ENCODE measurements around the gene SORBS2. TPM values are rescaled to one million over a fixed set of nuclear protein-coding genes. Genes with fewer than 3 reads are reported as not detected.

SORBS2 gene
- total RNA-seq, 1 donor from 2014 or later, result 18.8 TPM

GRCh38 chr4:185549095-185549639 is 262.8 kb downstream of the SORBS2 start:
- H3K36me3 ChIP-seq (ENCODE audit: control insufficient read depth, insufficient read depth, low read length), result no peaks in the 10 kb centered on the region
- no peak for DNase-seq (ENCODE audit: low read depth)
- H3K27me3 ChIP-seq (ENCODE audit: control insufficient read depth, insufficient read depth, low read length), result no peaks in the 10 kb centered on the region
- H3K4me3 ChIP-seq (ENCODE audit: low read depth, low read length), result no peak overlapping the region
- no peak for TF ChIP-seq CTCF (IDR thresholded peaks at IDR 0.05; ENCODE audit: insufficient read depth, low read length, poor library complexity, severe bottlenecking)

GRCh38 chr4:185548587-185548986 is 263.4 kb downstream of the SORBS2 start:
- no peak for TF ChIP-seq CTCF (IDR thresholded peaks at IDR 0.05; ENCODE audit: insufficient read depth, low read length, poor library complexity, severe bottlenecking)
- no peaks in the 10 kb centered on the region for H3K36me3 ChIP-seq (ENCODE audit: control insufficient read depth, insufficient read depth, low read length)
- no peaks in the 10 kb centered on the region for H3K27me3 ChIP-seq (ENCODE audit: control insufficient read depth, insufficient read depth, low read length)
- no peak overlapping the region for H3K4me3 ChIP-seq (ENCODE audit: low read depth, low read length)
- no peak for DNase-seq (ENCODE audit: low read depth)

- H3K27me3 ChIP-seq (ENCODE audit: control insufficient read depth, insufficient read depth, low read length), result no peaks in the 10 kb centered on the region
- no peak for DNase-seq (ENCODE audit: low read depth)
- no peak for TF ChIP-seq CTCF (IDR thresholded peaks at IDR 0.05; ENCODE audit: insufficient read depth, low read length, poor library complexity, severe bottlenecking)
- H3K36me3 ChIP-seq (ENCODE audit: control insufficient read depth, insufficient read depth, low read length), result no peaks in the 10 kb centered on the region
- no peak overlapping the region for H3K4me3 ChIP-seq (ENCODE audit: low read depth, low read length)
Observed at GRCh38 chr4:185546335-185546734, 265.7 kb downstream of the SORBS2 start.

GRCh38 chr4:185542626-185543315 is 269.2 kb downstream of the SORBS2 start:
- peak; percentile 44 for DNase-seq (ENCODE audit: low read depth)
- Histone ChIP-seq H3K4me3 (ENCODE audit: low read depth, low read length) (no peak overlapping the region), H3K36me3 (ENCODE audit: control insufficient read depth, insufficient read depth, low read length) (no peaks in the 10 kb centered on the region), H3K27me3 (ENCODE audit: control insufficient read depth, insufficient read depth, low read length) (no peaks in the 10 kb centered on the region)
- TF ChIP-seq CTCF (IDR thresholded peaks at IDR 0.05; ENCODE audit: insufficient read depth, low read length, poor library complexity, severe bottlenecking), result no peak

GRCh38 chr4:185541251-185541727 is 270.7 kb downstream of the SORBS2 start:
- no peak for DNase-seq (ENCODE audit: low read depth)
- TF ChIP-seq CTCF (IDR thresholded peaks at IDR 0.05; ENCODE audit: insufficient read depth, low read length, poor library complexity, severe bottlenecking), result no peak
- Histone ChIP-seq H3K27me3 (ENCODE audit: control insufficient read depth, insufficient read depth, low read length) (peaks cover under 1% of the 10 kb centered on the region), H3K36me3 (ENCODE audit: control insufficient read depth, insufficient read depth, low read length) (no peaks in the 10 kb centered on the region), H3K4me3 (ENCODE audit: low read depth, low read length) (no peak overlapping the region)
